Measurements from ENCODE around the gene ZCCHC4.
"Not testable (repeated sequence)": the region's sequence is repeated elsewhere in the genome, so short reads cannot be mapped to it uniquely, and the experiment has no call there.

ZCCHC4 gene

DNA sequence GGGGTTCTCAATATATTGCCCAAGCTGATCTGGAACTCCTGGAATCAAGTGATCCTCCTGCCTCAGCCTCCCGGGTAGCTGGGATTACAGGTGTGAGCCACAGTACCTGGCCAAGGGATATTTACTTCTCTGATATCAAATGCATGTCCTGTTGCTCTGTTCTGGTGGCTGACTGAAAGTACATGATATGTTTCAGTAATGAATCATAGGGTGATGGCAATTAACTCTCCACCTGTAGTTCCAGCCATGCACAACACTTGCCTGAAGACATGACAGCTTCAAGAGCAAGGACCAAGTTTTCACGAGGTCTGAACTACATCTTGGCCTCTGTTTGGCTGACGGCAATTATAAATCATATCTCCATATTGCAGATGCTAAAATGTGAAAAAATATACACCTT is 9.1 kb downstream of the ZCCHC4 start:
- DNase-seq (ENCODE audit: low read depth in 2 of 2) = no peak

DNA sequence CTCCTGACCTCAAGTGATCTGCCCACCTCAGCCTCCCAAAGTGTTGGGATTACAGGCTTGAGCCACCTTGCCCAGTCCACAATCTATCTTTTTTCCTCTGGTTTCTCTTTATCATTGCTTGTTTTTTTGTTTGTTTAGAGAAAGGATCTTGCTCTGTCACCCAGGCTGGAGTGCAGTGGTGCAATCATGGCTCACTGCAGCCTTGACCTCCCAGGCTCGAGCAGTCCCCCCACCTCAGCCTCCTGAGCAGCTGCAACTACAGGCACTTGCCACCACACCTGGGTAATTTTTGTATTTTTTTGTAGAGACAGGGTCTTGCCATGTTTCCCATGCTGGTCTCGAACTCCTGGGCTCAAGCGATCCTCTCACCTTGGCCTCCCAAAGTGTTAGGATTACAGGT is 15.9 kb downstream of the ZCCHC4 start:
- not testable (repeated sequence) for DNase-seq (ENCODE audit: low read depth in 2 of 2)

DNA sequence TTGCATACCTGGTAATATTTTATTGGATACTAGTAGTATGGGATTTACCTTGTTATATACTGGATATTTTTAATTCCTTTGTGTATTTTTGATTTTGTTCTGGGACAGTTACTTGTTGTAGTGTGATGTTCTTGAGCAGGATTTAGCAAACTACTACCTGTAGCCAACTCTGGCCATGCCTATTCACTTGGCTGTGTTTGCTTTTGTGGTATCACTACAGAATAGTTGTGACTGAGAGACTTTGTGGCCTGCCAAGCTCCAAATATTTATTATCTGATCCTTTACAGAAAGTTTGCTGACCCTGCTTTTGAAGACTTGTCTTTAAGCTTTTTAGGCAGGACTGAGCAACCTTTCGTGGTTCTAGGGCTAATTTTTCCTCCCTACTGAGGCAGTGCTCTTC is 17.8 kb downstream of the ZCCHC4 start:
- no peak for DNase-seq (ENCODE audit: low read depth in 2 of 2)

DNA sequence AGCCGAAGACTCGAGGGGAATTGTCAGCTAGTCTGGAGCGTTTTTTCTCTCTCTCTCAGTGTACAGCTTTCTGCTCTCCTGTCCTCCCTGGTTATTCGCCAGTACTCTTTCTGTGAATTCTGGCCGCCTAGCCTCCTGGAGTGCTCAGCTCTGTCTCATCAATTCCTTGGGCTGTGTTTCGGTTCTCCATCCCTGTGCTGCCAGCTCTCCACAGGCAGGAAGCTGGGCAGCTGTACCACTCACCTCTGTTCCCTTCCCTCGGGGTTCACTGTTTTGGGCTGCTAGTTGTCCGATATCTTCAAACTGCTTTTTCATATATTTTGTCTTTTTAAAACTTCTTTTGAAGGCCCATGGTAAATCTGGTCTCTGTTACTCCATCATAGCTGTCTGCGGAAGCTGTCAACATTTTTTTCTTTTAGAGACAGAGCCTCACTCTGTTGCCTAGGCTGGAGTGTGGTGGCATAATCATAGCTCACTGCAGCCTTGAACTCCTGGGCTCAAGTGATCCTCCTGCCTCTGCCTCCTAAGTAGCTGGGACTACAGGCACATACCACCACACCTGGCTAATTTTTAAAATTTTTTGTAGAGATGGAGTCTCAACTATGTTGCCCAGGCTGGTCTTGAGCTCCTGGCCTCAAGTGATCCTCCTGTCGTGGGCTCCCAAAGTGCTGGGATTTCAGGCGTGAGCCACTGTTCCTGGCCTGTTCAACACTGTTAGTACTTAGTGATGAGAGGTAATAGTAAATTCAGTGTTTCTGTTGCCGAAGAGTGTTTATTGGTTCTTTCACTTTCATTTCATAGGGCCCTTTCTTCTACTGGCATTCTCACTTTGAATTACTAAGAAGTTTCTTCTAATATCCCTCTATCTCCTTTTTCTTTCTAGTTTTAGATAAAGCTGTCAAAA is 18.6 kb downstream of the ZCCHC4 start:
- no peak for DNase-seq (ENCODE audit: low read depth in 2 of 2)

DNA sequence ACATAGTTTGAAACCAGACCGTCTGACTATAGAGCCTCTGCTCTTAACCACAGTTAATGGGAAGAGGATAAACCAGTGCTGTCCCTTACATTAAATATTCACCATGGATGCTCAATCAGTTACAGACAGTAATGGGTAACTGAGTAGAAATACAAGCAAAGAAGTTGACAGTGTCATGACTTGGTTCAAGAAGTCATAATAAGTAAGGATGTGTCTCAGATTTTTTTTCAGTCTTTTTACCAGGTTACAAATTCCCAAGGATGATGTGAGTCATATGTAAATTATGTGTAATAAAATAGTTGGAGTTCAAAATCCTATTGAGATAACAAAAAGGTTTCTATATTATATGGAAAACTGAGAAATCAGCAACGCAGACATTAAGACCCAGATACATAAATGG is 31.1 kb downstream of the ZCCHC4 start:
- no peak for DNase-seq (ENCODE audit: low read depth in 2 of 2)

DNA sequence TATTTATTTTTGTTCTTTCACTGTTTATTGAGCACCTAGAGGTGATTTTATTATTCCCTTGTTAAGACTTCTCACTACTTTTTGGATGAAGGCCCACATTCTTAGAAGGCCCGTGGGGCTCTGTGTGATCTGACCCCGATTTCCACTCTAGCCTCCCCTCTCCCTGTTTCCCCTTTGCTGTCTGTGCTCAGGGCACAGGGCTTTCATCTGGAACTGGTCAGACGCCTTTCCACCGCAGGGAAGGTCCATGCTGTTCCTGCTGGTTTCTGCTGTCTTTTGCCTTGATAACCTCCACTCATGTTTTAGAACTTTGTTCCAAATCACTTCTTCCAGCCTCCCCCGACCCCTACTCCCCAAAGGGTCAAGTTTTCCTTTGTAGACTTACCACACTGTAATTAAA is 33.2 kb downstream of the ZCCHC4 start:
- DNase-seq (ENCODE audit: low read depth in 2 of 2) = no peak

DNA sequence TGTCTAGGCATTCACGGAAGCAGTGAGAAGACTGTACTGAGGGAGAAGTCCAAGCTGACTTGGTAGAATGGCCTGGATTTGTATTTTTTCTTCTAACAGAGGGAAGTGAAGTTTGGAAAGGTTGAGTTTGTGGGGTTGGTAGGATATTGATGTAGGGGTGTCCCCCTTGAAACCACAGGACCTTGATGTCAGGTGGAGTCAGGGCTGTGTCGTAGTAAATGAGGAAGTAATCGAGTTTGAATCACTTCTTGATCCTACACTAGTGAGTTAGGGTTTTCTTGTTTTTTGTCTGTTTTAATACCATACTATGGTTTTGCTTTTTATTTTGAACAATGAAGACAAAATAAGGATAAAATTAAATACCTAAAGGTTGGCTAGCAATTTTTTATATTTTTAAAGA is 34.3 kb downstream of the ZCCHC4 start:
- no peak for DNase-seq (ENCODE audit: low read depth in 2 of 2)

DNA sequence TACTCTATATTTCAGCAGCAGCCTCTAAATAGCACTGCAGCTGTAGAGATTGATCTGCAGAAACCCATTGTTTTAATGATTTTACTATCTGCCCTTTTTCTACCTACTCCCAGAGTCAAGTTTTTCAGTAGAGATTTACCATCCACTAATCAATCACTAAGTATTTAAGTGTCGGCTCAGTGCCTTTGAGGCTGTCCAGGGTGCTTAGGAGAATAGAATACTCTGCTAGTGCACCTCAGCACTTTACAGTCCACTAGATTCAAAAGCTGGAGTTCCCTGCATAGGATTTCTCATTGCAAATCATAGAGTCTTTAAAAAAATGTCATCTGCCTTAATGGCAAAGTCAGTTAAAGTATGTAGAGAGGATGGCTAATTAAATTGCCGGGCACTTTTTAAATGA is 34.9 kb downstream of the ZCCHC4 start:
- DNase-seq (ENCODE audit: low read depth in 2 of 2) = no peak

DNA sequence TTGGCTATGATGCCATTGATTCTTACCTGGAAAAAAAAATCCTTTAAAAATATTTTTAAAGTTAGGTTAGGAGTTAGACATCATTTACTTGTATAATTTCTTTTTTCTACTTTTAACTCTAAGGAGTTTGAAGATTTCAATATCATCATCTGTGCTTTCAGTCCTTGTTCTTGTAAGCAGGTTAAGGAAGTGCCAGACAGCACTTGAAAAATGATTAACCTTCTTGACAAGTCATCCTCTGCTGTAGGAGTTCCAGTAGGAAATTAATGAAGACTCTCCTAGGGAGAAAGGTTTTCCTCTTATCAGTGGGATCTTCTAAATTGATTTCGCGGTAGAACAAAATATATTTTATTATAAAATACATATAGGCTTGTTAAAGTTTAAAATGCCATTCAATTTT is 35.4 kb downstream of the ZCCHC4 start:
- no peak for DNase-seq (ENCODE audit: low read depth in 2 of 2)

DNA sequence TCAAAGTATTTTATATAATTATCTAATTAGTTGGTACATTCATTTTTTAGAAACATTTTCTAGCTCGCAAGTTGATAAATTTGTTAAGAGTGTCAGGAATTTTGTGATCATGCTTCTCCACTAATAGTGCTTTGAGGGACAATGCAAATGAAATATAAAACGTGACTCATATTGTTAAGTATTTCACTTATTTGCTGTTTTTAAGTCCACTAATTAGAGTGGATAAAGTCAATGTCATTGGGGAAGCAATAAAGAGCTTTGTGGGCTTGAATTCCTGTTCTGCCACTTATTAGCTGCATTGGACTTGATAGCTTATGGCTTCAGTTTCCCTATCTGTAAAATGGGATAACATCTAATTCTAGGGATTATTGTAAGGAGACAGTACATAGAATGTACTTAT is 38.0 kb downstream of the ZCCHC4 start:
- DNase-seq (ENCODE audit: low read depth in 2 of 2) = no peak

DNA sequence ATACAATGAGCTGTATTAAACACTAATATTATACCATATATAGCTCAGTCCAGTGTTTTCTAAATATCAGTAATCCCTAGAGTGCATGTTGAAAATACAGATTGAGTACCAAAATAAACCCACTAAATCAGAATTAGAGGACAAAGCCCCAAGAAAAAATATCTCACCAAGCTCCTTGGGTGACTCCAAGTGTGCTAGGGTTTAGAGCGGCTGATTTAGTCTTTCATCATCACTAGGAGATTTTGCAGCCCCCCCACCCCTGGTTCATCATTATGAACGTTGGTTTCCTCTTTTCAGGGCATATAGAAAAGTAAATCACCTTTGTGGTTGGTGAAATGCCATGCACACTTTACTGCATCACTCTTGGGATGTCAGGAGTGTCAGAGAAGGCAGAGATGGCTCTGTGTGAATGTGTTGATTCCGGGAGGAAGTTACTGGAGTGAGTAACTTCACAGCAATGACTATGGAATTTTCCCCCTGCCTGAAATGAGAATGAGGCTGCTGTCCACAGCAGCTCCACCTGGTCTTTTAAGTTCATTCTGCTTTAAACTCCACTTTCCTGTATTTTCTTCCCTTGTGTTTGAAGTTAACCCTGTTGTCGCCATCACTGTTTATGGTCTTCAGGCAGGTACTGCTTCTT is 39.3 kb downstream of the ZCCHC4 start:
- DNase-seq (ENCODE audit: low read depth in 2 of 2) = no peak

DNA sequence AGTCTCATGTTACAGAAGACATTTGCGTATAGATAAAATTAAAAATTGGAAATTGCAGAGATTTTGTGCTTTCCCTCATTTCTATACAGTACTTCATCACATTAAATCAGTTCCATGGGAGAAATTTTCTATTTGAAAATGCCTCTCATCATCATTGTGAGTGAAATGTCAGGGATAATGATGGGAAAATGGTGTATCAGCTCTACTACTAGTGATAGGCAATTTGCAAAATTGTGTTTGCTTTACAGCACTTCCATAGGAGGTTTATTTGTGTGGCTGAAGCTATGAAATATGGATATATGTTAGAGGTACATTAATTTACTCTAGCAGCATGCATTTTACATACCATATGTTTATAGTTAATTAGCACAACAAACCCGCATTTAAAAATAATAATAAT is 43.5 kb downstream of the ZCCHC4 start:
- no peak for DNase-seq (ENCODE audit: low read depth in 2 of 2)

DNA sequence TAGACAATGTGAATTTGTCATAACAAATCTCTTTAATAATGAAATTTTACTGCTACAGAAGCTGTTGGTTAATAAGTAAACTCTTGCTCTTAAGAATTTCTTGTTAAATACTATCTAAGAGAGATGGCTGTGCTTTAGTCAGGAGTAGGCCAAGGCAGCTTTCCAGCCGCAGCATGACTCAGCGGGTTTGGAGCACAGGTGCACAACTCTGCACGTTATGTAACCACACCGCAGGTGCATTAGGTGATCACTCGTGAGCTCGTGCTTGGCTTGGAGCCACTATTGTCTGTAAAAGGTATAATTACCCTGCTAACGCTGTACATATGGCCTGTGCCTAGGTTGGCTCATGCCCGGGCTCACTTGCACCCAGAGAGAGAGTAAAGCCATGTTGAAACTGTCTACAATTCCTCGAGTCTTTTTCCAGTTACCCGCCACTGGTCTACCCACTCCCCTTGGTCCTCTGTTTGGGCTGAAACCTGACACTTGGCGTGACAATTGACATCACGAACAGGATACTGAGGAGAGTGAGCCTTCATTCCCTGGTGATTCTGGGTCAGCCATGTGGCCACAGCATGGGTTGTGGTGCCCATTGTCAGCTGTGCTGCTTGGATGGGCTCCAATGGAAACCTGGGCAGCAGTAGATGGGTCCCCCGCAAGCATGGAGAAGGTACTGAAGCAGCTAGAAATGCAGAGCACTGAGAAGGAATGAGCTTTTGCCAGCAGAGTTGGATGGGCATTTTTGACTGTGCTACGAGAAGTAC is 46.1 kb downstream of the ZCCHC4 start:
- DNase-seq (ENCODE audit: low read depth in 2 of 2) = no peak

DNA sequence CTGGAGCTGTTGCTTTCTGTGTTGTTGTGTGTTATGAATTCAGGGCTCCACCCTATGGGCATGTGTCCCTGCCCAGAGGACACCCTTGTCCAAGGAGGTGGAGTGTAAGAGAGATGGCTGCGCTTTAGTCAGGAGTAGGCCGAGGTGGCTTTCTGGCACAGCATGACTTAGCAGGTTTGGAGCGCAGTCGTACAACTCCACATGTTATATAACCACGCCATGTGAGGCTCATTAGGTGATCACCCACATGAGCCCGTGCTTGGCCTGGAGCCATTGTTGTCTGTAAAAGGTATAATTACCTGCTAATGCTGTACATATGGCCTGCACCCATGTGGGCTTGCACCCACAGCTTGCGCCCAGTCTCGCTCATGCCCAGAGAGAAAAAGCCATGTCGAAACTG is 48.7 kb downstream of the ZCCHC4 start:
- no peak for DNase-seq (ENCODE audit: low read depth in 2 of 2)

DNA sequence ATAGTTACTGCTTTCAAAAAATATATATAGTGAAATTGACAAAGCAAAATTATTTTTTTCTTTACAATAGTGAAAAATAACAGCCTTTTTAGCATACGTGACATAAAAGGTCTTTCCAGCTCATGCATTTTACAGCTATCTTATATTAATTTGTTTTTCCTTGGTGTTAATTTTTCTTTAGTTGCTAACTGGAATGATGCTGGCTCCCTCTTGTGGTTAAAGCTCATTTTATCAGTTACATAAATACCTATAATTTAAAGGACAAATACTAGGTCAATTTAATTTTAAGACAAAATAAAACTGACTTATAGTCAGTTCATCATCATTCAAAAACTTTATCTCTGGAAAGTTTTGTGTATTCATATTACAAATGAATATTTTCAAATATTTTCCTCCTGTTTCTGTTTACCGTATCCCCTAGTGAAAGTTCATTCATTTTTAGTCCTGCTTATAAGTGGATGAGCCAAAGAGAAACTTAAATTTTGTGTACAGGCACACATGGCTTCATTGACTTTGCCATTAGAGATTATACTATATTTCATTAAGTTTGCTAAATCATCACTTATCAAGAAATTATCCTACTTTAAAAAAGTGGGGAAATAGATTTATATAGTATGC is 54.5 kb downstream of the ZCCHC4 start:
- no peak for DNase-seq (ENCODE audit: low read depth in 2 of 2)

DNA sequence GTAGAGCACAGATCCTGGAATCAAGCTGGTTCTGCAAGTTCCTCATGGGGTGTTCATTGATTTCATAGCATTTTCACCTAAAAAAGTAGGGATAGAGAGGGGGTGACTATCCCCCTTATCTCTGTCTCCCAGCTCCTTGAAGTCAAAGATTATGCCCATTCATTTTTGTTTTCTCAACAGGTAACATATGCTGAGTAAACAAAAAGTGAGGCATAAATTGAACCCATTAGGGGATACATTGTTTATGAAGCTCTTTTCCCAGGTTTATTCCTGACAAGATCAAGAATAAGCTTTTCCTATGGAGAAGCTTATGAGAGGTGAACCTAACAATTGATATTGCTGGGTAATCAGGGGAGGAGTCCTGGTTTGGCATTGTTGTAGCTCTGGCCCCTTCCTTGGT is 55.3 kb downstream of the ZCCHC4 start:
- no peak for DNase-seq (ENCODE audit: low read depth in 2 of 2)

DNA sequence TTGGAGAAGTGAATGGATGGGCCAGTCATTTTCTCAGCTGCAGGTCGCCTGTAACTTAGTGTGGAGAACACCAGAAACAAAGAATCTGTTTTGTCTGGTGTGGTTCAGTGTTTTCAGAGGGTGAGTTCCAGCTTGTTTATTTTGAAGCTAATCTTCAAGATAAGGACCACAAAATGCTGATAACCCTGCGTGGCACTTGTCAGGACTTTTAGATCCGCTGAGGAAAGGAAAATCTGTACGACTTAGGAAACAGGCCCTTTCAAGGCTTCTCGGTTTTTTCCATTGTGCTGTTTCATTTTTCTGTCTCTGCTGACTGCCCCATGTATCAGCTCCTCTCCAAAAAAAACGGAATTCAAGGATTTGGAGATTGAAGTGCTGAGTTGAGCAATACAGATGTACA is 55.7 kb downstream of the ZCCHC4 start:
- DNase-seq (ENCODE audit: low read depth in 2 of 2) = no peak

DNA sequence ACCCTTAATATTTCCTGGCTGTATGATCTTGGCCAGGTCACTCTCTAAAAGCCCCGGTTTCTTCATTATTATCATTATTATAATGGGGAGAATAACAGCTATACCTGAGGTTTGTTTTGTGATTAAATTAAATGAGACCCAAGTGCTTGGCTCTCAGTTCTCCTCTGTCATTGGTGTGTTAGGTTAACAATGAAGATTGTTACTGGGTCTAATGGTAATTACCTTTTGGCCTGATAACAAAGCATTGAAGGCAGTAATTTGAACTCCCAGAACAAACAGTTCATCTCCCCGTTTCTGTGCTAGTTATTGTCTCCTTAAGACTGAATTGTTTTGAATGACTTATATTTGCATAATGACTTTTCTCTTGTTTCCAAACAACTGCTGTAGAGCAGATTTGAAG is 57.7 kb downstream of the ZCCHC4 start:
- DNase-seq (ENCODE audit: low read depth in 2 of 2) = no peak

DNA sequence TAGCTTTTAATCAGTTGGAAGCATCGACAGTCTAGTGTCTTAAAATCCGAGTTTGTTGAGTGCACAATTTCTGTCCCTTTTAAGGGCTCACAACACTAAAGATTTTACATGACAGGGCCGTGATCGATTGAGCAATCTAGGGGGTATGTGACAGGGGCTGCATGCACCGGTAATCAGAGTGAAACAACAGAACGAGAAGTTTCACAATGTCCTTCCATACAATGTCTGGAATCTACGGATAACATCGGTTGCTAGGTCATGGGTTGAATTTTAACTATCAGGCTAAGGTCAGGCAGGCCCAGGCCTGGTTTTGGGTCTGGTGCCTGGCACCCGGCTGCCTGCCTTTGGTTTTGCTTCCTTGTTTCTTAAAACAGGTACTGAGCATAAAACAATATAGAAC is 60.0 kb downstream of the ZCCHC4 start:
- not testable (repeated sequence) for DNase-seq (ENCODE audit: low read depth in 2 of 2)

DNA sequence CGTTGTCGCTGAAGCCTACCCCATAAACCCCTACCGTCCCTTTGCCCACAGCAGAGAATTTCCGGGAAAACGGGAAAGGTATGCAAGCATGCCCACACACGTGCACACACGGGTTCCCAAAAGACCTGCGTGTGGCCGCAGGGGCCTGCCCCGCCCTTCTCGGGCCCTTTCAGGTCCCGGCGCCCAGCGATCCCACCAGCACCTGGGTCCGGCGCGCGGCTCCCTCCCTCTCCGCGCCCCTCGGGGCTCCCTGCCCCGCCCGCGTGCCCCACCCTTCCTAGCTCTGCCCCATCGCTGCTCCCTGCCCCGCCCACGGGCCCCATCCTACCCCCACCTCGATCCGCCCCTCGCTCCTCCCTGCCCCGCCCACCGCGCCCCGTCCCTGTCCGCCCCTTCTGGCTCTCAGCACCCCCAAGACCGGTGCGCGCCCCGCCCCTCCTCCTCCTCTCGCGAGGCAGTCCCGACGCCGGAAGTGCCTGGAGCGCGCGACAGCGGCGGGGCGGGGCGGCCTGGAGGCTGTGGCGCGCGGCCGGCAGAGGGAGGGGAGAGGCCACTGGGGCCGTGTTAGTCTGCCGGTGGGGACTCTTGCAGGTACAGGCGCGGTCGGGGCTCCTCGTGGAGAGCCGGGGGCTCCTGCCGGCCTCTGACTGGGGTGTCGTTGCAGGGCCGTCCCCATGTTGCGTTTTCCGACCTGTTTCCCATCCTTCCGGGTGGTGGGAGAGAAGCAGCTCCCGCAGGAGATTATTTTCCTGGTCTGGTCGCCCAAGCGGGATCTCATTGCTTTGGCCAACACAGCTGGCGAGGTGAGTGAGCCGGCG is 64.4 kb downstream of the ZCCHC4 start, which contains the start of gene ANAPC4:
Gene ANAPC4 (plus strand): TSS at position 510 of the 818 bp plus-strand sequence. CDS start 165 bp downstream, at position 675.
- peak; percentile 95 to 99 for DNase-seq (ENCODE audit: low read depth in 2 of 2)
